BJ (cell line): ENCODE measurements around the gene TRIM2. TPM values are rescaled to one million over a fixed set of nuclear protein-coding genes. Genes with fewer than 3 reads are reported as not detected.

Source experiments
- CTCF ChIA-PET: fragments of 350-600 bp; formaldehyde crosslinking; extraction: SDS; loops from one replicate; lab custom pipeline; 2021; ENCODE audit warnings: antibody characterized with exemption, inconsistent platforms; lab: Yijun Ruan, JAX
- POLR2A ChIA-PET: fragments of 300-600 bp; sonication (Branson Sonifier 250); formaldehyde crosslinking; extraction: SDS; loops from one replicate; lab custom pipeline; 2021; ENCODE audit warnings: antibody characterized with exemption; lab: Charles Lee
- DNase-seq: peaks from one replicate; pipeline ENCODE4 v3.0.0-alpha.2; 2011; ENCODE audit warnings: low read depth
- H3K27me3 ChIP-seq: 2 replicates; pipeline ENCODE4 v1.6.0; 2011; ENCODE audit warnings: low read length; ENCODE audit not compliant: control insufficient read depth, insufficient read depth
- H3K36me3 ChIP-seq: 2 replicates; pipeline ENCODE4 v1.5.1; 2011; ENCODE audit warnings: low read length; ENCODE audit not compliant: control insufficient read depth, insufficient read depth
- H3K4me3 ChIP-seq: 2 replicates; pipeline ENCODE4 v1.5.1; 2011; ENCODE audit warnings: low read depth, mild to moderate bottlenecking, control low read depth, low read length
- polyA plus RNA-seq: library from polyadenylated mRNA; depleted of rRNA; stranded (reverse); fragments of >200 nt; gene quantifications from 2 replicates; pipeline ENCODE4 v1.2.3, GENCODE V29; 2011
- TF ChIP-seq, protein P1 (sequence below): IDR thresholded peaks from 2 replicates; pipeline ENCODE4 v1.5.1; 2011; ENCODE audit warnings: low read depth, mild to moderate bottlenecking, control low read depth, inconsistent platforms, low read length, moderate library complexity; ENCODE audit not compliant: insufficient read depth

The TRIM2 gene
- polyA plus RNA-seq, 1 experiment = 34.1 TPM

DNA sequence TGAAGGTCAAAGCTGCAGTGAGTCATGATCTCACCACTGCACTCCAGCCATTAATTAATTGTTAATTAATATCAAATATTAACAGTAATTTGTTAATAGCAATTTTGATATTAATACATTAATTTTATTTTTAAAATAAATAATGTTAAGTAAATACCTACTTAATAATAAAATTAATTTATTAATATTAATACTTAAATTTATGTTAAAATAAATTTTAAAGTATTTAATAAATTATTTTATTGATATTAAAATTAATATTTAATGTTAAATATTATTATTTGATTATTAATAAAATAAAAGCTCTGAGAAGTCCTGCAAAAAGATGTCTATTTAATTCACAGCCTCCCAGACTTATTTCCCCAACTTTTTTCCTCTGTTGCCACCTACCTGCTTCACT lies 25.1 kb upstream of the TRIM2 start:
- TF ChIP-seq, protein P1, sequence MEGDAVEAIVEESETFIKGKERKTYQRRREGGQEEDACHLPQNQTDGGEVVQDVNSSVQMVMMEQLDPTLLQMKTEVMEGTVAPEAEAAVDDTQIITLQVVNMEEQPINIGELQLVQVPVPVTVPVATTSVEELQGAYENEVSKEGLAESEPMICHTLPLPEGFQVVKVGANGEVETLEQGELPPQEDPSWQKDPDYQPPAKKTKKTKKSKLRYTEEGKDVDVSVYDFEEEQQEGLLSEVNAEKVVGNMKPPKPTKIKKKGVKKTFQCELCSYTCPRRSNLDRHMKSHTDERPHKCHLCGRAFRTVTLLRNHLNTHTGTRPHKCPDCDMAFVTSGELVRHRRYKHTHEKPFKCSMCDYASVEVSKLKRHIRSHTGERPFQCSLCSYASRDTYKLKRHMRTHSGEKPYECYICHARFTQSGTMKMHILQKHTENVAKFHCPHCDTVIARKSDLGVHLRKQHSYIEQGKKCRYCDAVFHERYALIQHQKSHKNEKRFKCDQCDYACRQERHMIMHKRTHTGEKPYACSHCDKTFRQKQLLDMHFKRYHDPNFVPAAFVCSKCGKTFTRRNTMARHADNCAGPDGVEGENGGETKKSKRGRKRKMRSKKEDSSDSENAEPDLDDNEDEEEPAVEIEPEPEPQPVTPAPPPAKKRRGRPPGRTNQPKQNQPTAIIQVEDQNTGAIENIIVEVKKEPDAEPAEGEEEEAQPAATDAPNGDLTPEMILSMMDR = no peak
- Histone ChIP-seq H3K27me3 (no peaks in the 10 kb centered on the region; the same call in 1 of the 2 replicates), H3K4me3 (no peak overlapping the region), H3K36me3 (no peaks in the 10 kb centered on the region)
- CTCF ChIA-PET = interaction anchor here (1.1 to 1.2 kb wide), 2 partner anchors 10 to 18 kb away, joined by 3 read pairs; no protein-coding TSS in a partner anchor
- DNase-seq = no peak
- POLR2A ChIA-PET = no interaction called here

DNA sequence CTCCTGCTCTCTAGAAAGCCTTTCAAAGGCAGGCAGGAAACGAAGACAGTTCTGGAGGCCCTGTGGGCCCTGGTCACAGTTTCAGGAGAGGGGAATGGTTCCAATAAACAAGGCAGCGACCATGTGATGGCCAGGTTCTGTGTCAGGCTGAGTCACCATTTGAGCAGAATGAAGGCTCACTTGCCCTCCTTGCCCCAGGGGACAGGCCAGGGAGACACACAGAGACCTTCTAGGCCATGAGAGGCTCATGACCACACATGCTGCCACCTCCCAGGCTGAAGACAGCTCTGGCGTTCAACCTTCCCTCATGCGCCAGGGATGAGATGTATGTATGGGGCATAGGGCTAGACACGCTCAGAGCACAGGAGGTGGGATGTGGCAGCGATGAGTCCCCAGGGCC lies 22.9 kb upstream of the TRIM2 start:
- H3K36me3 ChIP-seq = no peaks in the 10 kb centered on the region
- ChIA-PET CTCF (no interaction called here), POLR2A (no interaction called here)
- peak; percentile 11 for DNase-seq
- H3K4me3 ChIP-seq = no peak overlapping the region
- TF ChIP-seq, protein P1 = no peak
- H3K27me3 ChIP-seq = no peaks in the 10 kb centered on the region; the same call in 1 of the 2 replicates

- H3K27me3 ChIP-seq = no peaks in the 10 kb centered on the region; the same call in 1 of the 2 replicates
- TF ChIP-seq, protein P1 = no peak
- H3K36me3 ChIP-seq = no peaks in the 10 kb centered on the region
- no peak for DNase-seq
- ChIA-PET CTCF (no interaction called here), POLR2A (no interaction called here)
- H3K4me3 ChIP-seq = no peak overlapping the region
Measured at GRCh38 chr4:153181700-153182099, 22.5 kb upstream of the TRIM2 start.

- DNase-seq = no peak
- no peaks in the 10 kb centered on the region for H3K36me3 ChIP-seq
- TF ChIP-seq, protein P1 = no peak
- H3K27me3 ChIP-seq = no peaks in the 10 kb centered on the region; the same call in 1 of the 2 replicates
- ChIA-PET POLR2A (no interaction called here), CTCF (interaction anchor here (1.4 kb wide), 1 partner anchor 14 kb away, joined by 4 read pairs; no protein-coding TSS in a partner anchor)
- H3K4me3 ChIP-seq = no peak overlapping the region
Measured at GRCh38 chr4:153183146-153183545, 21.1 kb upstream of the TRIM2 start.

DNA sequence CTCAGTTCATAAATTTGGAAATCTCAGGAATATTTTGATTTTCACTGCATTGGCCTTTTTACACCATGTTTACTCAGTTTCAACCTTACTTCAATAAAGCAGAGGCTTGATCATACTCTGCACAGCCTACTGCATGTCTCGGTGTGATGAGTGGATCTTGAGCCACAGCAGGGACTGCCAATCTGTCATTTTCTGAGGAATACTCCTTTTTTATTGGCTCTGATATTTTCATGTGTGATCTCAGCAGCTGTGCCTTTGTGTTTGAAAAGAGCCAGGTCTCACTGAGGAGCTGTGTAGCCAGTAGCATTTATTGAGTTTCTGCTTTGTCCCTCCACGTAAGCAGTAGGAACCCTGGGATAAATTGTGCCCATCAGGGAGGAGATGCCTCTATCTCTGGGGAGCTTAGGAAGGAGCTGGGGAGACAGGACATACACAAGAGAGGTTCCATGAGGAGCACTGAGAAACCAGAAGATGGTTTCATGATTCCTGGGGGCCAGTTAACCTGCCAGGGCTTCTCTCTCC lies 18.9 kb upstream of the TRIM2 start:
- POLR2A ChIA-PET = no interaction called here
- H3K36me3 ChIP-seq = no peaks in the 10 kb centered on the region
- CTCF ChIA-PET = no interaction called here
- TF ChIP-seq, protein P1 = no peak
- H3K27me3 ChIP-seq = no peaks in the 10 kb centered on the region; the same call in 1 of the 2 replicates
- no peak for DNase-seq
- no peak overlapping the region for H3K4me3 ChIP-seq
